NT2/D1 (cell line): ENCODE results near the gene ZNF592.

Experiments used
- SUZ12 ChIP-seq: IDR thresholded peaks from 2 replicates; pipeline ENCODE4 v1.6.1; 2011; ENCODE audit not compliant: insufficient read length, insufficient read depth; ENCODE audit errors: extremely low read depth
- YY1 ChIP-seq: IDR thresholded peaks from 2 replicates; pipeline ENCODE4 v1.6.1; 2011; ENCODE audit not compliant: insufficient read length, insufficient read depth
- ZNF274 ChIP-seq: IDR thresholded peaks from 2 replicates; pipeline ENCODE4 v1.6.1; 2011; ENCODE audit warnings: mild to moderate bottlenecking, low read depth, low read length

- no peak for TF ChIP-seq YY1
- TF ChIP-seq SUZ12, result no peak
- TF ChIP-seq ZNF274, result no peak
These were observed 48.8 kb downstream of the ZNF592 start for GRCh38 chr15:84797212-84797611.
